Endodermal cell (in vitro differentiated cells): ENCODE data around the gene MOB1B. TPM values are rescaled to one million over a fixed set of nuclear protein-coding genes. Genes with fewer than 3 reads are reported as not detected.

Source experiments
- DNase-seq: peaks from one replicate; pipeline ENCODE4 v3.0.0-alpha.2; 2017
- H3K27ac ChIP-seq: 2 replicates; pipeline ENCODE4 v1.5.1; 2013; ENCODE audit warnings: mild to moderate bottlenecking, low read depth, low read length, moderate library complexity
- H3K27me3 ChIP-seq: 2 replicates; pipeline ENCODE4 v1.6.1; 2013; ENCODE audit warnings: mild to moderate bottlenecking, low read length, moderate library complexity; ENCODE audit not compliant: insufficient read depth, control insufficient read depth, poor library complexity, severe bottlenecking
- H3K36me3 ChIP-seq: 2 replicates; pipeline ENCODE4 v1.7.0; 2013; ENCODE audit warnings: mild to moderate bottlenecking, low read length, moderate library complexity; ENCODE audit not compliant: control insufficient read depth, insufficient read depth
- H3K4me1 ChIP-seq: one replicate; pipeline ENCODE4 v1.7.0; 2013; ENCODE audit warnings: low read length; ENCODE audit not compliant: control insufficient read depth, insufficient read depth
- H3K4me3 ChIP-seq: 2 replicates; pipeline ENCODE4 v1.5.1; 2013; ENCODE audit warnings: mild to moderate bottlenecking, low read length, moderate library complexity
- H3K9ac ChIP-seq: 2 replicates; pipeline ENCODE4 v1.6.1; 2013; ENCODE audit warnings: mild to moderate bottlenecking, low read length, moderate library complexity; ENCODE audit not compliant: poor library complexity, severe bottlenecking; ENCODE audit errors: extremely low read depth
- H3K9me3 ChIP-seq: 2 replicates; pipeline ENCODE4 v1.6.1; 2013; ENCODE audit warnings: mild to moderate bottlenecking, low read length, moderate library complexity; ENCODE audit not compliant: control insufficient read depth
- H3K27ac Mint-ChIP-seq: 2 replicates; pipeline ENCODE4 v1.8.0; 2020; ENCODE audit warnings: mixed read lengths
- H3K27me3 Mint-ChIP-seq: 2 replicates; pipeline ENCODE4 v1.8.0; 2021; ENCODE audit warnings: mild to moderate bottlenecking, mixed read lengths; ENCODE audit not compliant: insufficient read depth
- H3K36me3 Mint-ChIP-seq: 2 replicates; pipeline ENCODE4 v1.8.0; 2020; ENCODE audit warnings: low read depth, mixed read lengths
- H3K4me1 Mint-ChIP-seq: 2 replicates; pipeline ENCODE4 v1.8.0; 2020; ENCODE audit warnings: mixed read lengths
- H3K4me3 Mint-ChIP-seq: 2 replicates; pipeline ENCODE4 v1.8.0; 2020; ENCODE audit warnings: mild to moderate bottlenecking, moderate library complexity, mixed read lengths
- H3K9me3 Mint-ChIP-seq: 2 replicates; pipeline ENCODE4 v1.8.0; 2020; ENCODE audit warnings: mild to moderate bottlenecking, mixed read lengths
- WGBS, 2 experiments: methylation state at CpG; one replicate each; pipeline versions ENCODE4 v1.1.5 to v1.1.7; 2013; ENCODE audit warnings: missing lambda C conversion rate in 2 of 2, mixed read lengths in 1 of 2; ENCODE audit not compliant: insufficient coverage in 1 of 2, insufficient read length in 1 of 2; 5-methylcytosine and 5-hydroxymethylcytosine counted together
- total RNA-seq, 2 donors: library from RNA; stranded (reverse); fragmentation: NEBNext Ultra II Directional in 1 of 2; extraction: Animal tissue kit (Norgen Biotek cat#: 25700) in 1 of 2; gene quantifications; 2 replicates in 1 of 2; 3 replicates in 1 of 2; pipeline ENCODE4 v1.2.1, GENCODE V29; 2021
- TF ChIP-seq, protein P1 (sequence below): fragments of 200-600 bp; sonication (generic); conservative IDR thresholded peaks from 2 replicates; pipeline ENCODE4 v1.5.0; 2021; ENCODE audit warnings: antibody characterized with exemption, mild to moderate bottlenecking

MOB1B gene
- total RNA-seq, 2 donors from 2014 or later, result 28.7 to 30.5 TPM

- Mint-ChIP-seq H3K27me3 (no peaks in the 10 kb centered on the region), H3K27ac (no peak overlapping the region), H3K9me3 (no peaks in the 10 kb centered on the region), H3K4me1 (no peaks in the 10 kb centered on the region), H3K36me3 (no peaks in the 10 kb centered on the region), H3K4me3 (no peak overlapping the region)
- H3K9ac ChIP-seq, result no peak overlapping the region
- TF ChIP-seq, protein P1, sequence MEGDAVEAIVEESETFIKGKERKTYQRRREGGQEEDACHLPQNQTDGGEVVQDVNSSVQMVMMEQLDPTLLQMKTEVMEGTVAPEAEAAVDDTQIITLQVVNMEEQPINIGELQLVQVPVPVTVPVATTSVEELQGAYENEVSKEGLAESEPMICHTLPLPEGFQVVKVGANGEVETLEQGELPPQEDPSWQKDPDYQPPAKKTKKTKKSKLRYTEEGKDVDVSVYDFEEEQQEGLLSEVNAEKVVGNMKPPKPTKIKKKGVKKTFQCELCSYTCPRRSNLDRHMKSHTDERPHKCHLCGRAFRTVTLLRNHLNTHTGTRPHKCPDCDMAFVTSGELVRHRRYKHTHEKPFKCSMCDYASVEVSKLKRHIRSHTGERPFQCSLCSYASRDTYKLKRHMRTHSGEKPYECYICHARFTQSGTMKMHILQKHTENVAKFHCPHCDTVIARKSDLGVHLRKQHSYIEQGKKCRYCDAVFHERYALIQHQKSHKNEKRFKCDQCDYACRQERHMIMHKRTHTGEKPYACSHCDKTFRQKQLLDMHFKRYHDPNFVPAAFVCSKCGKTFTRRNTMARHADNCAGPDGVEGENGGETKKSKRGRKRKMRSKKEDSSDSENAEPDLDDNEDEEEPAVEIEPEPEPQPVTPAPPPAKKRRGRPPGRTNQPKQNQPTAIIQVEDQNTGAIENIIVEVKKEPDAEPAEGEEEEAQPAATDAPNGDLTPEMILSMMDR, result no peak
- no peak overlapping the region for H3K4me3 ChIP-seq
- WGBS, 2 experiments, result 95 to 100% methylated on average over 1 to 3 of the region's 3 CpGs
- H3K27me3 ChIP-seq, result no peaks in the 10 kb centered on the region
- no peak overlapping the region for H3K27ac ChIP-seq
- no peaks in the 10 kb centered on the region for H3K36me3 ChIP-seq
- no peak for DNase-seq
- H3K4me1 ChIP-seq, result no peaks in the 10 kb centered on the region
- H3K9me3 ChIP-seq, result no peaks in the 10 kb centered on the region
These were observed 21.4 kb upstream of the MOB1B start for GRCh38 chr4:70880739-70881138.

DNA sequence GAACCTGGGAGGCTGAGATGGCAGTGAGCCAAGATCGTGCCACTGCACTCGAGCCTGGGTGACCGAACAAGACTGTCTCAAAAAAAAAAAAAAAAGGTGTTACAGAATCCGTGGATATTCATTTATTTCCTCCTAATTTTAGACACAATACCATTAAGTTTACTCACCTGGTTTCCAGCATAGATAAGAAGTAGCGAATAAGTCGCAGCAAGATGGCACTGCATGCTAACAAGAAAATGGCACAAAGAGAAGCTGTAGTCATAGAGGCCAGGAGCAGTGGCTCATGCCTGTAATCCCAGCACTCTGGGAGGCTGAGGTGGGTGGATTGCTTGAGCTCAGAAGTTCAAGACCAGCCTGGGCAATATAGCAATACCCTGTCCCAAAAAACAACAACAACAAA, 17.0 kb upstream of the MOB1B start:
- Histone ChIP-seq H3K27me3 (no peaks in the 10 kb centered on the region), H3K4me1 (no peaks in the 10 kb centered on the region), H3K36me3 (no peaks in the 10 kb centered on the region), H3K27ac (no peak overlapping the region), H3K9me3 (no peaks in the 10 kb centered on the region), H3K4me3 (no peak overlapping the region), H3K9ac (no peak overlapping the region)
- Mint-ChIP-seq H3K9me3 (no peaks in the 10 kb centered on the region), H3K27ac (no peak overlapping the region), H3K27me3 (no peaks in the 10 kb centered on the region), H3K4me3 (no peak overlapping the region), H3K36me3 (no peaks in the 10 kb centered on the region), H3K4me1 (no peaks in the 10 kb centered on the region)
- TF ChIP-seq, protein P1, result no peak
- whole genome bisulfite sequencing, 2 experiments, result 84% methylated on average over 5 of the region's 6 CpGs
- no peak for DNase-seq

DNA sequence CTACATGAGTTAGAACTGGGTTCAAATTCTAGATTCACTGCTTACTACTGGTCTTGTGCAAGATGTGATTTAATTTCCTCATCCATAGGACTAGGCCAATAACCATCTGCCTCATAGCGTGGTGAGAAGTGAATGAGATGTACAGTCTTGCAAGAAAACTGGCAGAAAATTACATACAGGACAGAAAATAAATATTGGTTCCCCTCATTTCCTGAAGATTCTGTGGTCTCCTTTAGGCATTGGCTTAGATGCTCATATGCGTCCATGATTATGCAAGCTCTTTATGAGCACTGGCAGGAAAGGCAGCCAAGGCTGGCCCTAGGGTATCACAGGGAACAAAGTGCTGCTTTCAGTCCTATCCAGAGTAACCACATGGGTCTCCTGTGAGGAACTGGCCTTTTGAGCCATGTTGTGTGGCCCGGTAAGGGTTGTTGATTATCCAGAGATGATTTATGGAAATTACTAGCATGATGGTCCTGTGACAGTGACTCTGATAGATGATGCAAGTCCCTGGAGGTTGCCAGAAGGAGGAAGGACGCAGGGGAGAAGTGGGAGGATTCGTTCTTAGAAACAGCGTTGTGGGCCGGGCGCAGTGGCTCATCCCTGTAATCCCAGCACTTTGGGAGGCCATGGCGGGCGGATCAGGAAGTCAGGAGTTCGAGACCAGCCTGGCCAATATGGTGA, 9.9 kb upstream of the MOB1B start:
- no peak for DNase-seq
- Mint-ChIP-seq H3K36me3 (no peaks in the 10 kb centered on the region), H3K4me3 (no peak overlapping the region), H3K27me3 (no peaks in the 10 kb centered on the region), H3K4me1 (no peaks in the 10 kb centered on the region), H3K27ac (no peak overlapping the region), H3K9me3 (no peaks in the 10 kb centered on the region)
- no peaks in the 10 kb centered on the region for H3K27me3 ChIP-seq
- 95 to 98% methylated on average over 10 to 11 of the region's 11 CpGs for WGBS, 2 experiments
- no peak overlapping the region for H3K4me3 ChIP-seq
- TF ChIP-seq, protein P1, result no peak
- no peak overlapping the region for H3K27ac ChIP-seq
- H3K4me1 ChIP-seq, result no peaks in the 10 kb centered on the region
- H3K9me3 ChIP-seq, result no peaks in the 10 kb centered on the region
- no peaks in the 10 kb centered on the region for H3K36me3 ChIP-seq
- H3K9ac ChIP-seq, result no peak overlapping the region
